Ishikawa (cell line): Measurements from ENCODE around the gene VEGFC.

Experiments used
- CEBPB ChIP-seq: IDR thresholded peaks from 2 replicates; pipeline ENCODE4 v1.6.1; 2012
- EGR1 ChIP-seq: IDR thresholded peaks from 2 replicates; pipeline ENCODE4 v1.6.1; 2012
- EP300 ChIP-seq: IDR thresholded peaks from 2 replicates; pipeline ENCODE4 v1.6.1; 2012; ENCODE audit warnings: borderline replicate concordance
- REST ChIP-seq: IDR thresholded peaks from 2 replicates; pipeline ENCODE4 v1.6.1; 2012; ENCODE audit warnings: low read depth, mild to moderate bottlenecking
- YY1 ChIP-seq: IDR thresholded peaks from 2 replicates; pipeline ENCODE4 v1.6.1; 2012; ENCODE audit warnings: low read depth

GRCh38 chr4:176729489-176729888 is 63.2 kb downstream of the VEGFC start:
- TF ChIP-seq EGR1 = no peak
- TF ChIP-seq CEBPB = no peak
- TF ChIP-seq REST = no peak
- no peak for TF ChIP-seq EP300
- TF ChIP-seq YY1 = no peak
